ENCODE measurements around the gene ATF7. TPM values are rescaled to one million over a fixed set of nuclear protein-coding genes. Genes with fewer than 3 reads are reported as not detected.
A peak's percentile ranks its signal among the peaks of the same experiment; 100 is the strongest.
"Not testable (repeated sequence)": the region's sequence is repeated elsewhere in the genome, so short reads cannot be mapped to it uniquely, and the experiment has no call there.

ATF7 gene
- polyA plus RNA-seq, 12 donors, result 49.0 to 69.4 (median 56.8) TPM; not detected in 1

- no peak for DNase-seq
Measured at GRCh38 chr12:53636641-53637040, 10.5 kb upstream of the ATF7 start.

- not testable (repeated sequence) for DNase-seq
Measured at GRCh38 chr12:53635708-53636107, 9.5 kb upstream of the ATF7 start.

DNA sequence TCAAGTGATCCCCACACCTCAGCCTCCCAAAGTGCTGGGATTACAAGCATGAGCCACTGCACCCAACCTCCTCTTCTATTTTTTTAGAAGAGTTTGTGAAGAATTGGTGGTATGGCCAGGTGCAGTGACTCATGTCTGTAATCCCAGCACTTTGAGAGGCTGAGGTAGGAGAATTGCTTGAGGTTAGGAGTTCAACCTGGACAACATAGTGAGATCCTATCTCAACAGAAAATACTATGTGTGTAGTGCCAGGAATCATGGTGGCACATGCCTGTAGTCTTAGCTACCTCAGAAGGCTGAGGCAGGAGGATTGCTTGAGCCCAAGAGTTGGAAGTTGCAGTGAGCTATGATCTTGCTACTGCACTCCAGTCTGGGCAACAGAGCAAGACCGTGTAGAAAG is 5.5 kb upstream of the ATF7 start:
- DNase-seq, result no peak

DNA sequence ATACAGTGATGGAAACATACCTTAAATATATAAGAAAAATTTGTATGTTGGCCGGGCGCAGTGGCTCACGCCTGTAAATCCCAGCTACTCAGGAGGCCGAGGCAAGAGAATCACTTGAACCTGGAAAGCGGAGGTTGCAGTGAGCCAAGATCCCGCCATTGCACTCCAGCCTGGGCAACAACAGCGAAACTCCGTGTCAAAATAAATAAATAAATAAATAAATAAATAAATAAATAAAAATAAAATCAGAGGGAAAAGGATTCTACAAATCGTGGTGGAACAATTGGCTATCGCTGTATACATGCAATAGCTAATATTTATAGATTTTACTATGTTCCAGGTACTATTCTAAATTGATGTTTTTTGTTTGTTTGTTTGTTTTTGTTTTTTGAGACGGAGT is 1.7 kb upstream of the ATF7 start:
- no peak for DNase-seq

DNA sequence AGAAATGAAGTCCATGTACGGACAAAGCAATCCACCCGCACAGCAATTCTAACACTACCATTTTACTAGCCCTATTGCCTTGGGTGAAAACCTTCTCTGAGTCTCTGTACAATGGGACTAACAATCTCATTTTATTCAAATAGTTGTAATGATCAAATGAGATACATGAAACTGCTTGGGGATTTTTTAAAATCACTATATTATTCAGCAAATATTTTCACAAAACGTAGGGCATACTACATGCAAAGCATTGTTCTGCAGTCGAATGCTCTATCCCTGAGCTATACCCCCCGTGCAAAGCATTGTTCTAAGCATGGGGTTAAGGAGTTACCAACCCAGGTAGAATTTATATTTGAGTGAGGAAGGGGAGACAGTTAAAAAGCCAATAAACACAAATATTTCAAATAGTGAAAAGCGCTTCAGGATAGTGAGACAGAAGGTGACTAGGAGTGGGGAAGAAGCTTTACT is 554 bp upstream of the ATF7 start:
- DNase-seq, result no peak

- DNase-seq, result no peak
Measured at GRCh38 chr12:53625373-53625945, 723 bp downstream of the ATF7 start.

DNA sequence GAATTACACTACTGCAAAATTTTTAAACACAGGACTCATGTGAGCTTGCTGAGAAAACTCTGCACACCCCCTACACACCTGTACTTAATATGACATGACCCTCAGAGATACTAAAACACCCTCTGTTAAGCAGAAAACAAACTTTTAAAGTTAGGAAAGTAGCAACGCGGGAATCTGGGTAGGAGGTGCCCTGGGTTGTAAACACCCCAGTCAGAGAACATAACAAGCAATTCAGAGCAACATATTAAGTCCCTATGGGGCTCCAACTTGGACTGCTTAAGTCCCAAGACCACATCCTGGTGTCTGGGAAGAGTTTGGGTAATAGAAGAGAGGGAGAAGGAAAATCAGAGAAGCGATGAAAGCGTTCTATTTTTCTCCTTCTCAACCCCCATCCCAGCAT is 1.2 kb downstream of the ATF7 start:
- no peak for DNase-seq

DNA sequence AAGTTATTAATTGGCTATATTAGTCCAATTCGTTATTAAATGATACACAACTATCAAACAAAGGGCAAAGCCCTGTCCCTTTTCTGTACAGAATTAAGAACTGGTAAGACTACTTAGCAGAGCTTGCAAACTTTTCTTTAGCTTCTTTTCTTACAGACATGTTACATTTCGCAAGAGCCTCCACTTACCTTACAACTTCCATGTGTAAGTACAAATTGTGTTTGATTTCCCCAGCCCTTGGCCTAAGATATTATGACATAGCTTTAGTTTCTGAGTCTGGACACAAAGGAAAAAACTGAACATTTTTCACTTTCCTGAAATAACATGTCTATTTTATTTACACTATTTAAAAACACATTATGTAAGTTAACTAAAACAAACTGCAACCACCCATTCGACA is 1.7 kb downstream of the ATF7 start:
- no peak for DNase-seq

DNA sequence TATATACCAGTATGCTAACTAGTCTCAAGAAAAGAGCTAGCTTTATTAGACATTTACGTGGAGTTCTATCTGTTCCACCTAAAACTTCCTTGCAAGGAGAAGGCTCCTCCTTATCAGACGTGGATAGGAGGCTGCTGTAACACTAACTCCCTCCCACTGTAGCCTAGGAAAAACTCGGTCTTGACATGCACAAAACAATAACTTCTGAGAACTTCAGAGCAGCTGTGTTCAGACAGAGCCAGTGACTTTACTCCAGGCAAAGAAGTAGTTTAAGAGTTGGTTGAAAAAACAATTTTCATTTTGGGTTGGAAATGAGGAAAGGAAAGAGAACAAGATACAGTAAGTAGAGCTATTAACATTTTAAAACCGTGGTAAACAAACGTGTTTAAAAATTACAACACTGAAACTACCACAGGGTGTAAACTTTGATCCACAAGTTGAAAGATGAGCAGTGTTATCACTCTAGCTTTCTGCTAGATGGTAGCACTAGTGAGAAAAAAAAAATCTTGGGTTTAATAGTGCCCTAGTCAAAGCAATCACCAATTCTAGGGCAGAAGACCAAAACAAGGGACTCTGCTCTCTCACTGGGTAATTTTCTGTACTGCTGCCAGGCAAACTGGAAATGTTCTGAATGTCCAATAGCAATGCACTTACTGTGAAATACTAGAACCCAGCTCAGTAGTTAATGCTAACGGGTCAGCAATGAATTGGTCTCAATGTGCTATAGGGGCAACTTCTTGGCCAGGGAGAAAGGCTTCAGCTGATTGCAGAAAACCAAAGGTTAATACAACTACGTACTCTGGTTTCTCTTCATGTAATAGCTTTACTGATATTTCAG is 2.4 kb downstream of the ATF7 start:
- peak; percentile 68 for DNase-seq

DNA sequence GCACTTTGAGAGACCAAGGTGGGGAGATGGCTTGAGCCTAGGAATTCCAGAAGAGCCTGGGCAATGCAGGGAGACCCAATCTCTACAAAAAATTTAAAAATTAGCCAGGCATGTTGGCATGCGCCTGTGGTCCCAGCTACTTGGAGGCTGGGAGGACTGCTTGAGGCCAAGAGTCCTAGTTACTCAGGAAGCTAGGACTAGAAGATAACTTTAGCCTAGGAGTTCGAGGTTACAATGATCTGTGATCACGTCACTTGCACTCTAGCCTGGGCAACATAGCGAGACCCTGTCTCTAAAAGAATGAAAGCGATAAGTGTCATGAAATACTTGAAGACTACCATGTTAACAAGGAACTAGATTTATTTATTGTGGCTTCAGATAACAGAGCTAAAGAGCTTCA is 3.5 kb downstream of the ATF7 start:
- DNase-seq, result no peak

- DNase-seq, result no peak
Measured at GRCh38 chr12:53618275-53618674, 7.9 kb downstream of the ATF7 start.

DNA sequence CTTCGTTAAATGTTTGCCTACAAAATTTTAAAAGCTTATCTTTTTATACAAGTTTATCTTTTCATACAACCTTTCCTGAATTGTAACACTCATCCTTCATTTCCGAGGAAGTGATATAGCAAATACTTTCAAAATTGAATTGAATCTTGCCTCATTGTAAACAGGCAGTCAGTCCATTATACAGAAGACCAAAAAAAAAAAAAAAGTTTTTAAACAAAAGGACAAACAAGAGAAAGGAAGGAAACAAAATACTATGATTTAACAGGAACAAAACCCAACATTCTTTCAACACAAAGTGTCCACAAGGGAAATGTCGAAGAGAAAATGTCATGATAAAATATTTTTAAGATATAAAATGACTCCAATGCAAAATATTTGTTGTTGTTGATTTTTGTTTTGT is 8.5 kb downstream of the ATF7 start:
- DNase-seq, result no peak

DNA sequence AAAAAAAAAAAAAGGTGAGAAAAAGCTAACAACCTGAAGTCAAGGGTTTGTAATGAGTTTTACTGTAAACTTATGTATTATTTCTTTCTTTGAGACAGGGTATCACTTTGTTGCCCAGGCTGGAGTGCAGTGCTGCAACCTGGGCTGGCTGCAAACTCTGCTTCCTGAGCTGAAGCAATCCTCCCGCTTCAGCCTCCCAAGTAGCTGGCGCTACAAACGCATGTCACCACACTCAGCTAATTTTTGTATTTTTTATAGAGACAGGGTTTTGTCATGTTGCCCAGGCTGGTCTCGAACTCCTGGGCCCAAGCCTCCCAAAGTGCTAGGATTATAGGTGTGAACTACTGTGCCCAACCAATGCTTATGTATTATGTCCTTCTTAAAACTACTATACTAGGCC is 9.2 kb downstream of the ATF7 start:
- no peak for DNase-seq

GRCh38 chr12:53613821-53614220 is 12.4 kb downstream of the ATF7 start:
- DNase-seq, result no peak

DNA sequence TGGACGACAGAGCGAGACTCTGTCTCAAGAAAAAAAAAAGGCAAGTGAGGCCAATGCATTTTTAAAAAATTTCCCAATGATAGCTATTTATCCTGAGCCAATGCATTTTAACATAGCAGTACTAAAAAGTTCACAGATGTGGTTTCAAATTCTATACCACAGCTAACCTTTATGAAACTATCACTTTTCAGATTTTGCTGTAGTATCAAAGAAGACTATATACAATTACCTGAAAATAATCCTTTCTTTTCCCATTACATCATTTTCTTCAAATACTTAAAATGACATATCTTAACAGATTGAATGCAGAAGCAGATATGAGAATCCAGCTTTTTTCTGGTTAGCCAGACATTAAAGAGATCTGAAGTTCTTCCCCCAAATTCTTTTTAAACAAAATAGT is 13.2 kb downstream of the ATF7 start:
- DNase-seq, result no peak

DNA sequence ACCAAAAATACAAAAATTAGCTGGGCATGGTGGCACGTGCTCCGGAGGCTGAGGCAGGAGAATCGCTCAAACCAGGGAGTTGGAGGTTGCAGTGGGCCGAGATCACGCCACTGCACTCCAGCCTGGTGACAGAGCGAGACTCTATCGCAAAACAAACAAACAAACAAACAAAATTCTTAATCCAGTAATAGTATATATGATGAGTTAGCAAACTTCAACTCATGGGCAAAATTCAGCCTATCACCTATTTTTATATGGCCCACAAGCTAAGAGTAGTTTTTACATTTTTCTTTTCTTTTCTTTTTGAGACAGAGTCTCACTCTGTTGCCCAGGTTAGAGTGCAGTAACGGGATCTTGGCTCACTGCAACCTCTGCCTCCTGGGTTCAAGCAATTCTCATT is 14.9 kb downstream of the ATF7 start:
- DNase-seq, result no peak

- DNase-seq, result not testable (repeated sequence)
Measured at GRCh38 chr12:53606688-53607087, 19.5 kb downstream of the ATF7 start.

GRCh38 chr12:53604581-53604980 is 21.6 kb downstream of the ATF7 start:
- no peak for DNase-seq

DNA sequence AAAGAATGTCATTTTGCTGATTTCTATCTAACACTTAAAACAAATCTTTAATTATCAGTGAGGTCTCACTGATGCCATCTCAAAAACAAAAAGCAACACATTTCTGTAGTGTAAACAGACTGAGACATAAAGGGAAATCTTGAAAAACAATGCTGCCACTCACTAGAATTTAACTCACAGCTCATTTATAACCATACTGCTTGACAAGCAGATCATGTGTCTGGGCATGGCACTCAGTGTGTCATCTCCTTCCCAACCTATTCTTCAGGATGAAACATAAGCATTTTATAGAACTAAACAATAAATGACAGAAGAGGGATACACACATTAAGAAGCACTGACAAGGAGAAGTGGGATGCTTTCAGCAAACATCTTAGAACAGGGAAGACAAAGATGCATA is 22.4 kb downstream of the ATF7 start:
- no peak for DNase-seq

- DNase-seq, result no peak
Measured at GRCh38 chr12:53603196-53603595, 23.0 kb downstream of the ATF7 start.

DNA sequence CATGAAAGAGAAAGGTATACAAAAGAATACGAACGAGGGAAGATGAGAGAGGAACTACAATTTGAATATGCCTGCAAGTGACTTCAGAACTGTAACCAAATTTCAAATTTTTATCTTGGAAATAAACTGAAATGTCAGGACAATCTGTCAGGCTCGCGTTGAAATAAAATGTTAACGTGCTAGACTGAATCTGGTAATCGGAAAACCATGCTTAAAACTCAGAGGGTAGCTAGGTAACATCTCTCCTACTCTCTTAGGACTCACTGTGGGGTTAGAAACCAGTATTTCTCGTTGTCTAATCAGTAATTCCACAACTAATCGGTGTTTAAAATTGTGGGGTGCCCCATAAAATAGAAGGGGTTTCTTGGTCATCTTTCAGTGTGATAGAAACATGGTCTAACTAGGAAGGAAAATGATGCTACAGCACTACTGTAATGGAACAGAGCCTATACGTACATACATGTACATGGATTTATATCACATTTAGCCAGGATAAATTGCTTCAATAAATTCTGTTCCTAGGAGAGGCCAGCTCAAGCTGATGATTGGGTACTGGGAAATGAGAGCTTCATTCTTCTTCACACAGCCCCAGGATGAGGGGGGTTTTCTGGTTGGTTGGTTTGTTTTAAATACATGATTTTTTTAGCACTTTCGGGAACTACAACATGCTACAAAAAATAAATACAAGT is 23.9 kb downstream of the ATF7 start:
- no peak for DNase-seq

GRCh38 chr12:53601296-53601847 is 24.8 kb downstream of the ATF7 start:
- no peak for DNase-seq

Measured in muscle of arm (tissue), 12 donors.